ENCODE measurements around the gene PLXNA2.

- no peak for TF ChIP-seq BACH2 (CRISPR knock-in tag; IDR thresholded peaks at IDR 0.05; ENCODE audit: borderline replicate concordance)
- no peak for TF ChIP-seq OSR1 (CRISPR knock-in tag; IDR thresholded peaks at IDR 0.05)
- TF ChIP-seq, protein P1, sequence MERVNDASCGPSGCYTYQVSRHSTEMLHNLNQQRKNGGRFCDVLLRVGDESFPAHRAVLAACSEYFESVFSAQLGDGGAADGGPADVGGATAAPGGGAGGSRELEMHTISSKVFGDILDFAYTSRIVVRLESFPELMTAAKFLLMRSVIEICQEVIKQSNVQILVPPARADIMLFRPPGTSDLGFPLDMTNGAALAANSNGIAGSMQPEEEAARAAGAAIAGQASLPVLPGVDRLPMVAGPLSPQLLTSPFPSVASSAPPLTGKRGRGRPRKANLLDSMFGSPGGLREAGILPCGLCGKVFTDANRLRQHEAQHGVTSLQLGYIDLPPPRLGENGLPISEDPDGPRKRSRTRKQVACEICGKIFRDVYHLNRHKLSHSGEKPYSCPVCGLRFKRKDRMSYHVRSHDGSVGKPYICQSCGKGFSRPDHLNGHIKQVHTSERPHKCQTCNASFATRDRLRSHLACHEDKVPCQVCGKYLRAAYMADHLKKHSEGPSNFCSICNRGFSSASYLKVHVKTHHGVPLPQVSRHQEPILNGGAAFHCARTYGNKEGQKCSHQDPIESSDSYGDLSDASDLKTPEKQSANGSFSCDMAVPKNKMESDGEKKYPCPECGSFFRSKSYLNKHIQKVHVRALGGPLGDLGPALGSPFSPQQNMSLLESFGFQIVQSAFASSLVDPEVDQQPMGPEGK (CRISPR knock-in tag; IDR thresholded peaks at IDR 0.05; ENCODE audit: borderline replicate concordance): no peak
- TF ChIP-seq TSHZ2 (CRISPR knock-in tag; IDR thresholded peaks at IDR 0.05): no peak
- no peak for TF ChIP-seq SNAI2 (CRISPR knock-in tag; IDR thresholded peaks at IDR 0.05)
- TF ChIP-seq, protein P2, sequence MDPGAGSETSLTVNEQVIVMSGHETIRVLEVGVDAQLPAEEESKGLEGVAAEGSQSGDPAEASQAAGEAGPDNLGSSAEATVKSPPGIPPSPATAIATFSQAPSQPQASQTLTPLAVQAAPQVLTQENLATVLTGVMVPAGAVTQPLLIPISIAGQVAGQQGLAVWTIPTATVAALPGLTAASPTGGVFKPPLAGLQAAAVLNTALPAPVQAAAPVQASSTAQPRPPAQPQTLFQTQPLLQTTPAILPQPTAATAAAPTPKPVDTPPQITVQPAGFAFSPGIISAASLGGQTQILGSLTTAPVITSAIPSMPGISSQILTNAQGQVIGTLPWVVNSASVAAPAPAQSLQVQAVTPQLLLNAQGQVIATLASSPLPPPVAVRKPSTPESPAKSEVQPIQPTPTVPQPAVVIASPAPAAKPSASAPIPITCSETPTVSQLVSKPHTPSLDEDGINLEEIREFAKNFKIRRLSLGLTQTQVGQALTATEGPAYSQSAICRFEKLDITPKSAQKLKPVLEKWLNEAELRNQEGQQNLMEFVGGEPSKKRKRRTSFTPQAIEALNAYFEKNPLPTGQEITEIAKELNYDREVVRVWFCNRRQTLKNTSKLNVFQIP (CRISPR knock-in tag; IDR thresholded peaks at IDR 0.05; ENCODE audit: borderline replicate concordance, low read depth): no peak
- TF ChIP-seq ZNF565 (CRISPR knock-in tag; conservative IDR thresholded peaks at IDR 0.05; ENCODE audit: low read depth): no peak
- no peak for TF ChIP-seq PPARA (CRISPR knock-in tag; IDR thresholded peaks at IDR 0.05; ENCODE audit: borderline replicate concordance)
- TF ChIP-seq ZC3H10 (CRISPR knock-in tag; IDR thresholded peaks at IDR 0.05): no peak
- no peak for TF ChIP-seq TCF4 (CRISPR knock-in tag; IDR thresholded peaks at IDR 0.05; ENCODE audit: borderline replicate concordance)
- TF ChIP-seq ZFP30 (CRISPR knock-in tag; IDR thresholded peaks at IDR 0.05): no peak
- TF ChIP-seq ARNTL (CRISPR knock-in tag; IDR thresholded peaks at IDR 0.05; ENCODE audit: borderline replicate concordance, low read depth): no peak
- no peak for TF ChIP-seq ZNF70 (CRISPR knock-in tag; IDR thresholded peaks at IDR 0.05)
- no peak for TF ChIP-seq ISL1 (CRISPR knock-in tag; IDR thresholded peaks at IDR 0.05)
Measured at GRCh38 chr1:208066583-208066982, 177.6 kb downstream of the PLXNA2 start.
